H9 (cell line): Measurements from ENCODE around the gene TMEM14C. TPM values are rescaled to one million over a fixed set of nuclear protein-coding genes. Genes with fewer than 3 reads are reported as not detected.

Experiments used
- DNase-seq: peaks from one replicate; pipeline ENCODE4 v3.0.0-alpha.2; 2017
- H2AFZ ChIP-seq: one replicate; pipeline ENCODE4 v1.6.1; 2013; ENCODE audit warnings: mild to moderate bottlenecking, low read length, control low read depth, moderate library complexity
- H2AK5ac ChIP-seq: 2 replicates; pipeline ENCODE4 v1.6.1; 2013; ENCODE audit warnings: low read length, control low read depth, mixed read lengths; ENCODE audit not compliant: insufficient read length
- H2BK120ac ChIP-seq: one replicate; pipeline ENCODE4 v1.6.1; 2013; ENCODE audit warnings: low read depth, mild to moderate bottlenecking, low read length, control low read depth, inconsistent platforms; ENCODE audit not compliant: poor library complexity, severe bottlenecking
- H2BK12ac ChIP-seq: 2 replicates; pipeline ENCODE4 v1.6.1; 2013; ENCODE audit warnings: low read length, control low read depth, mixed read lengths, low read depth; ENCODE audit not compliant: insufficient read length
- H2BK15ac ChIP-seq: 2 replicates; pipeline ENCODE4 v1.6.1; 2013; ENCODE audit warnings: low read depth, low read length, control low read depth
- H2BK20ac ChIP-seq: one replicate; pipeline ENCODE4 v1.6.1; 2013; ENCODE audit warnings: low read depth, mild to moderate bottlenecking, low read length, control low read depth, inconsistent platforms; ENCODE audit not compliant: poor library complexity, severe bottlenecking
- H2BK5ac ChIP-seq: 2 replicates; pipeline ENCODE4 v1.6.1; 2013; ENCODE audit warnings: low read length, control low read depth, mixed read lengths; ENCODE audit not compliant: insufficient read length
- H3K14ac ChIP-seq: 2 replicates; pipeline ENCODE4 v1.6.1; 2013; ENCODE audit warnings: low read length, control low read depth; ENCODE audit not compliant: insufficient read depth
- H3K18ac ChIP-seq: 2 replicates; pipeline ENCODE4 v1.6.1; 2013; ENCODE audit warnings: low read depth, mild to moderate bottlenecking, mixed read lengths, low read length, control low read depth; ENCODE audit not compliant: insufficient read length
- H3K23ac ChIP-seq: 2 replicates; pipeline ENCODE4 v1.6.1; 2013; ENCODE audit warnings: low read length, control low read depth, mixed read lengths, low read depth; ENCODE audit not compliant: insufficient read length
- H3K23me2 ChIP-seq: 2 replicates; pipeline ENCODE4 v1.6.1; 2013; ENCODE audit warnings: low read depth, mild to moderate bottlenecking, mixed read lengths, low read length, control low read depth; ENCODE audit not compliant: insufficient read length, poor library complexity, severe bottlenecking
- H3K27ac ChIP-seq: 2 replicates; pipeline ENCODE4 v1.5.1; 2013; ENCODE audit warnings: low read length, control low read depth, mixed read lengths, low read depth; ENCODE audit not compliant: insufficient read length
- H3K27me3 ChIP-seq: 2 replicates; pipeline ENCODE4 v1.6.1; 2013; ENCODE audit warnings: low read length, control low read depth, inconsistent platforms; ENCODE audit not compliant: insufficient read depth
- H3K4ac ChIP-seq: 2 replicates; pipeline ENCODE4 v1.6.1; 2013; ENCODE audit warnings: low read depth, mild to moderate bottlenecking, control low read depth, inconsistent platforms, low read length, moderate library complexity
- H3K4me1 ChIP-seq: 2 replicates; pipeline ENCODE4 v1.6.1; 2013; ENCODE audit warnings: low read length, control low read depth, inconsistent platforms; ENCODE audit not compliant: insufficient read depth
- H3K4me2 ChIP-seq: 2 replicates; pipeline ENCODE4 v1.6.1; 2013; ENCODE audit warnings: low read length, control low read depth, mixed read lengths; ENCODE audit not compliant: insufficient read length, insufficient read depth
- H3K56ac ChIP-seq: 2 replicates; pipeline ENCODE4 v1.6.1; 2013; ENCODE audit warnings: low read depth, mild to moderate bottlenecking, mixed read lengths, low read length, control low read depth; ENCODE audit not compliant: insufficient read length
- H3K79me1 ChIP-seq: 2 replicates; pipeline ENCODE4 v1.6.1; 2013; ENCODE audit warnings: low read depth, mild to moderate bottlenecking, moderate library complexity, low read length, control low read depth, inconsistent platforms; ENCODE audit not compliant: insufficient read depth, poor library complexity, severe bottlenecking
- H3K79me2 ChIP-seq: 2 replicates; pipeline ENCODE4 v1.6.1; 2013; ENCODE audit warnings: low read length, control low read depth, inconsistent platforms; ENCODE audit not compliant: insufficient read depth
- H3K9ac ChIP-seq: 2 replicates; pipeline ENCODE4 v1.6.1; 2013; ENCODE audit warnings: low read length, control low read depth, mixed read lengths; ENCODE audit not compliant: insufficient read length; ENCODE audit errors: extremely low read depth
- H3K9me3 ChIP-seq: one replicate; pipeline ENCODE4 v1.6.1; 2013; ENCODE audit warnings: low read depth, low read length, inconsistent platforms; ENCODE audit not compliant: control insufficient read depth
- H3T11ph ChIP-seq: one replicate; pipeline ENCODE4 v1.6.1; 2013; ENCODE audit warnings: mild to moderate bottlenecking, low read length, control low read depth, inconsistent platforms
- H4K20me1 ChIP-seq: one replicate; pipeline ENCODE4 v1.6.1; 2013; ENCODE audit not compliant: control insufficient read depth, insufficient read length, insufficient read depth
- H4K5ac ChIP-seq: 2 replicates; pipeline ENCODE4 v1.6.1; 2013; ENCODE audit warnings: low read depth, mild to moderate bottlenecking, mixed read lengths, low read length, control low read depth; ENCODE audit not compliant: insufficient read length
- H4K8ac ChIP-seq: replicated peaks from 2 replicates; pipeline ENCODE4 v1.6.1; 2013; ENCODE audit warnings: low read length, control low read depth, mixed read lengths, low read depth; ENCODE audit not compliant: insufficient read length
- H4K91ac ChIP-seq: 2 replicates; pipeline ENCODE4 v1.6.1; 2013; ENCODE audit warnings: low read depth, mild to moderate bottlenecking, moderate library complexity, mixed read lengths, low read length, control low read depth; ENCODE audit not compliant: insufficient read length
- H3K27ac Mint-ChIP-seq, 3 experiments: 2 replicates in 2 of 3; 3 replicates in 1 of 3; pipeline ENCODE4 v1.8.0; 2020 to 2021; ENCODE audit warnings: mixed read lengths in 3 of 3, mild to moderate bottlenecking in 1 of 3, moderate library complexity in 1 of 3
- H3K27me3 Mint-ChIP-seq: 2 replicates; pipeline ENCODE4 v1.8.0; 2021; ENCODE audit warnings: low read depth, mild to moderate bottlenecking, moderate library complexity, mixed read lengths
- H3K36me3 Mint-ChIP-seq, 3 experiments: 2 replicates in 2 of 3; 3 replicates in 1 of 3; pipeline ENCODE4 v1.8.0; 2020 to 2021; ENCODE audit warnings: low read depth in 3 of 3, mixed read lengths in 3 of 3; ENCODE audit not compliant: insufficient read depth in 1 of 3
- H3K4me1 Mint-ChIP-seq, 2 experiments: 2 replicates each; pipeline ENCODE4 v1.8.0; 2020; ENCODE audit warnings: mixed read lengths in 2 of 2
- H3K4me3 Mint-ChIP-seq, 2 experiments: 2 replicates in 1 of 2; 3 replicates in 1 of 2; pipeline ENCODE4 v1.8.0; 2020 to 2021; ENCODE audit warnings: mild to moderate bottlenecking in 2 of 2, mixed read lengths in 2 of 2, moderate library complexity in 1 of 2
- H3K9me3 Mint-ChIP-seq, 2 experiments: 2 replicates in 1 of 2; 3 replicates in 1 of 2; pipeline ENCODE4 v1.8.0; 2020; ENCODE audit warnings: mild to moderate bottlenecking in 2 of 2, mixed read lengths in 2 of 2, moderate library complexity in 1 of 2
- whole genome bisulfite sequencing: extraction: QIAGEN DNeasy Blood & Tissue Kit; methylation state at CpG from one replicate; pipeline ENCODE4 v1.1.7; 2013; ENCODE audit warnings: missing lambda C conversion rate, low lambda C conversion rate, mixed read lengths; ENCODE audit not compliant: insufficient read length; ENCODE audit errors: extremely low coverage; 5-methylcytosine and 5-hydroxymethylcytosine counted together
- total RNA-seq: library from RNA; stranded (reverse); gene quantifications from 2 replicates; pipeline ENCODE4 v1.2.1, GENCODE V29; 2021
- TF ChIP-seq, protein P1 (sequence below): fragments of 200-600 bp; sonication (generic); conservative IDR thresholded peaks from 3 replicates; pipeline ENCODE4 v1.8.0; 2021; ENCODE audit warnings: antibody characterized with exemption, mild to moderate bottlenecking

TMEM14C gene
- total RNA-seq, 1 experiment from 2014 or later = 94.4 TPM

DNA sequence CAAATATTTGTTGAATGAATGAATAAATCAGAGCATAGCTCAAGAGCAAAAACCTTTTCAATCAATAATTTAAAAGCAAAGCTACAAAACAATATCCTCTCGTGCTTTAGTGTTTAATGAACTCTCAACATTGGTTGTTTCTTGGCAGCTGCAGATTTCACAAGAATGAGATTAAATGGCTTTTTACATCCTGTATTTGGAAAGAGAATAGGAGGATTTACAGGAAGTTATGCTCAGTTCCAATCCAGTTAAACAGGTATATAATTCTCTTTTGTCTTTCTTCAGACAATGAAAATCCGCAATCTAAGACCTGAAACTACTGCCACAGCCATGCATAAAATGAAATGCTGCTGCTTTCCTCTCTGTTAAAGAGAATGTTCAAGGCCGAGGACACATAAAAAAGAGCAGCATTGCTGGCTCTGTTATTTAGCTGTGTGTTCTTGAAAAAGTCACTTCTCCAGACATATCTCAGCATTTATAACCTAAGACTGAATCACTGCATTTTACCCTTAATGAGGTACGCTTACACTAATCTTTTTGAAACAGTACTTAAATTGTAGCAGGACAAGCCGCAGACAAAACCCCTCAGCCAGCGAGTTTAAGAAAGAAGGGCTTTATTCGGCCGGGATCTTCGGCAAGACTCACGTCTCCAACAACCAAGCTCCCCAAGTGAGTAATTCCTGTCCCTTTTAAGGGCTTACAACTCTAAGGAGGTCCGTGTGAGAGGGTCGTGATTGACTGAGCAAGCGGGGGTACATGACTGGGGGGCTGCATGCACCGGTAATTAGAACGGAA lies 32.0 kb upstream of the TMEM14C start:
- no peaks in the 10 kb centered on the region; a peak in 1 of 5 replicates for H3K9me3 Mint-ChIP-seq
- no peaks in the 10 kb centered on the region for H4K20me1 ChIP-seq
- TF ChIP-seq, protein P1, sequence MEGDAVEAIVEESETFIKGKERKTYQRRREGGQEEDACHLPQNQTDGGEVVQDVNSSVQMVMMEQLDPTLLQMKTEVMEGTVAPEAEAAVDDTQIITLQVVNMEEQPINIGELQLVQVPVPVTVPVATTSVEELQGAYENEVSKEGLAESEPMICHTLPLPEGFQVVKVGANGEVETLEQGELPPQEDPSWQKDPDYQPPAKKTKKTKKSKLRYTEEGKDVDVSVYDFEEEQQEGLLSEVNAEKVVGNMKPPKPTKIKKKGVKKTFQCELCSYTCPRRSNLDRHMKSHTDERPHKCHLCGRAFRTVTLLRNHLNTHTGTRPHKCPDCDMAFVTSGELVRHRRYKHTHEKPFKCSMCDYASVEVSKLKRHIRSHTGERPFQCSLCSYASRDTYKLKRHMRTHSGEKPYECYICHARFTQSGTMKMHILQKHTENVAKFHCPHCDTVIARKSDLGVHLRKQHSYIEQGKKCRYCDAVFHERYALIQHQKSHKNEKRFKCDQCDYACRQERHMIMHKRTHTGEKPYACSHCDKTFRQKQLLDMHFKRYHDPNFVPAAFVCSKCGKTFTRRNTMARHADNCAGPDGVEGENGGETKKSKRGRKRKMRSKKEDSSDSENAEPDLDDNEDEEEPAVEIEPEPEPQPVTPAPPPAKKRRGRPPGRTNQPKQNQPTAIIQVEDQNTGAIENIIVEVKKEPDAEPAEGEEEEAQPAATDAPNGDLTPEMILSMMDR = no peak
- WGBS = no CpG with 5 or more reads among the region's 15 CpGs
- H3K4me1 ChIP-seq = peaks cover 4% of the 10 kb centered on the region; the same call in 1 of the 2 replicates
- H4K8ac ChIP-seq = no peak overlapping the region
- no peaks in the 10 kb centered on the region for H3K27me3 Mint-ChIP-seq
- peak overlapping the region in 2 of 3 experiments; percentile 66 to 90; a peak in 4 of 7 replicates for H3K27ac Mint-ChIP-seq
- H3K4me1 Mint-ChIP-seq = peaks cover 39 to 47% of the 10 kb centered on the region in 2 experiments
- no peak overlapping the region for H3K4me2 ChIP-seq
- H3K14ac ChIP-seq = no peak overlapping the region
- no peak overlapping the region for H3K4me3 Mint-ChIP-seq
- no peak overlapping the region for H3K56ac ChIP-seq
- no peak overlapping the region for H3K18ac ChIP-seq
- H4K91ac ChIP-seq = no peak overlapping the region
- no peak overlapping the region for H2BK20ac ChIP-seq
- H2AFZ ChIP-seq = no peak overlapping the region
- no peak overlapping the region for H3T11ph ChIP-seq
- no peak overlapping the region for H2BK120ac ChIP-seq
- no peaks in the 10 kb centered on the region for H3K23me2 ChIP-seq
- no peak overlapping the region for H3K9ac ChIP-seq
- H3K4ac ChIP-seq = no peak overlapping the region
- H3K27me3 ChIP-seq = no peaks in the 10 kb centered on the region
- peaks cover 9% of the 10 kb centered on the region; the same call in 1 of the 2 replicates for H3K79me2 ChIP-seq
- no peaks in the 10 kb centered on the region for H3K9me3 ChIP-seq
- no peak overlapping the region for H3K27ac ChIP-seq
- H3K23ac ChIP-seq = no peak overlapping the region
- no peak overlapping the region for H2BK12ac ChIP-seq
- no peaks in the 10 kb centered on the region for H3K79me1 ChIP-seq
- no peak overlapping the region for H2BK5ac ChIP-seq
- no peak overlapping the region for H2BK15ac ChIP-seq
- no peak overlapping the region for H4K5ac ChIP-seq
- no peak overlapping the region for H2AK5ac ChIP-seq
- no peak for DNase-seq
- H3K36me3 Mint-ChIP-seq = peaks cover 0 to 13% (median 3%) of the 10 kb centered on the region in 3 experiments; a peak in 4 of 7 replicates
